Mesenchymal stem cell (in vitro differentiated cells and primary cell): Measurements from ENCODE around the gene WFDC6.

Source experiments
- DNase-seq: peaks from one replicate; pipeline ENCODE4 v3.0.0-alpha.2; 2013
- H2AFZ ChIP-seq: one replicate; pipeline ENCODE4 v1.6.1; 2013; ENCODE audit warnings: low read depth, mild to moderate bottlenecking, control low read depth, inconsistent platforms, low read length, moderate library complexity
- H2AK5ac ChIP-seq: 2 replicates; pipeline ENCODE4 v1.6.1; 2013; ENCODE audit warnings: low read length, moderate library complexity, mild to moderate bottlenecking, inconsistent platforms; ENCODE audit not compliant: severe bottlenecking
- H2BK120ac ChIP-seq: one replicate; pipeline ENCODE4 v1.6.1; 2013; ENCODE audit warnings: low read depth, mild to moderate bottlenecking, inconsistent platforms, low read length, moderate library complexity
- H2BK12ac ChIP-seq, 2 experiments: one replicate each; pipeline ENCODE4 v1.6.1; 2013; ENCODE audit warnings: inconsistent platforms in 2 of 2, low read length in 2 of 2, mild to moderate bottlenecking in 2 of 2, moderate library complexity in 2 of 2, control low read depth in 1 of 2
- H2BK15ac ChIP-seq: one replicate; pipeline ENCODE4 v1.6.1; 2013; ENCODE audit warnings: mild to moderate bottlenecking, low read depth, inconsistent platforms; ENCODE audit not compliant: poor library complexity, severe bottlenecking
- H2BK5ac ChIP-seq: 2 replicates; pipeline ENCODE4 v1.6.1; 2013; ENCODE audit warnings: low read depth, mild to moderate bottlenecking, low read length, control low read depth, inconsistent platforms; ENCODE audit not compliant: poor library complexity, severe bottlenecking
- H3K14ac ChIP-seq, 2 experiments: one replicate each; pipeline ENCODE4 v1.6.1; 2013; ENCODE audit warnings: inconsistent platforms in 2 of 2, low read length in 2 of 2, control low read depth in 1 of 2, mild to moderate bottlenecking in 1 of 2, moderate library complexity in 1 of 2
- H3K18ac ChIP-seq, 2 experiments: one replicate each; pipeline ENCODE4 v1.6.1; 2013; ENCODE audit warnings: inconsistent platforms in 2 of 2, low read length in 2 of 2, control low read depth in 1 of 2, low read depth in 1 of 2, mild to moderate bottlenecking in 1 of 2
- H3K23ac ChIP-seq, 2 experiments: one replicate each; pipeline ENCODE4 v1.6.1; 2013; ENCODE audit warnings: inconsistent platforms in 2 of 2, low read length in 2 of 2, mild to moderate bottlenecking in 2 of 2, moderate library complexity in 2 of 2, control low read depth in 1 of 2
- H3K27ac ChIP-seq: 2 replicates; pipeline ENCODE4 v1.5.1; 2013; ENCODE audit warnings: mild to moderate bottlenecking, moderate library complexity, low read length, control low read depth, inconsistent platforms; ENCODE audit not compliant: poor library complexity, severe bottlenecking
- H3K27me3 ChIP-seq, 2 experiments: 2 replicates each; pipeline versions ENCODE4 v1.6.1 to v1.7.0; 2013; ENCODE audit warnings: low read length in 2 of 2, mild to moderate bottlenecking in 2 of 2, moderate library complexity in 2 of 2, control low read depth in 1 of 2, inconsistent platforms in 1 of 2; ENCODE audit not compliant: control insufficient read depth in 1 of 2, insufficient read depth in 1 of 2
- H3K36me3 ChIP-seq, 2 experiments: 2 replicates each; pipeline versions ENCODE4 v1.6.1 to v1.7.0; 2013; ENCODE audit warnings: low read length in 2 of 2, control low read depth in 1 of 2, inconsistent platforms in 1 of 2, low read depth in 1 of 2, mild to moderate bottlenecking in 1 of 2; ENCODE audit not compliant: insufficient read depth in 2 of 2, control insufficient read depth in 1 of 2
- H3K4ac ChIP-seq, 2 experiments: one replicate each; pipeline ENCODE4 v1.6.1; 2013; ENCODE audit warnings: inconsistent platforms in 2 of 2, low read length in 2 of 2, mild to moderate bottlenecking in 2 of 2, moderate library complexity in 2 of 2, control low read depth in 1 of 2, low read depth in 1 of 2
- H3K4me1 ChIP-seq: 2 replicates; pipeline ENCODE4 v1.6.1; 2013; ENCODE audit warnings: low read depth, low read length, control low read depth; ENCODE audit not compliant: control insufficient read depth, insufficient read depth
- H3K4me2 ChIP-seq: 2 replicates; pipeline ENCODE4 v1.6.1; 2013; ENCODE audit warnings: low read length, mild to moderate bottlenecking, inconsistent platforms; ENCODE audit not compliant: poor library complexity, severe bottlenecking
- H3K4me3 ChIP-seq, 2 experiments: 2 replicates each; pipeline versions ENCODE4 v1.5.1 to v1.7.0; 2013; ENCODE audit warnings: low read length in 2 of 2, mild to moderate bottlenecking in 2 of 2, control low read depth in 1 of 2, low read depth in 1 of 2; ENCODE audit not compliant: insufficient read depth in 1 of 2
- H3K79me1 ChIP-seq: replicated peaks from 2 replicates; pipeline ENCODE4 v1.6.1; 2013; ENCODE audit warnings: mild to moderate bottlenecking, control low read depth, low read length, inconsistent platforms; ENCODE audit not compliant: poor library complexity, severe bottlenecking
- H3K9ac ChIP-seq: 2 replicates; pipeline ENCODE4 v1.7.0; 2013; ENCODE audit warnings: mild to moderate bottlenecking, low read length, moderate library complexity
- H3K9me3 ChIP-seq: 2 replicates; pipeline ENCODE4 v1.7.0; 2013; ENCODE audit warnings: mild to moderate bottlenecking, low read length; ENCODE audit not compliant: control insufficient read depth
- H4K8ac ChIP-seq: one replicate; pipeline ENCODE4 v1.6.1; 2013; ENCODE audit warnings: inconsistent platforms, mild to moderate bottlenecking, low read length, moderate library complexity
- H4K91ac ChIP-seq: one replicate; pipeline ENCODE4 v1.6.1; 2013; ENCODE audit warnings: mild to moderate bottlenecking, low read length, inconsistent platforms
- WGBS: methylation state at CpG from one replicate; pipeline ENCODE4 v1.1.7; 2013; ENCODE audit warnings: mixed read lengths; 5-methylcytosine and 5-hydroxymethylcytosine counted together

The WFDC6 gene

GRCh38 chr20:45510242-45510862 is 28.9 kb downstream of the WFDC6 start:
- Histone ChIP-seq H3K4me1 (no peaks in the 10 kb centered on the region), H3K36me3 (no peaks in the 10 kb centered on the region), H3K4ac (no peak overlapping the region), H3K23ac (no peak overlapping the region), H3K79me1 (no peaks in the 10 kb centered on the region), H3K4me3 (no peak overlapping the region), H2AFZ (no peak overlapping the region), H4K91ac (no peak overlapping the region), H2AK5ac (no peak overlapping the region), H2BK5ac (no peak overlapping the region), H2BK120ac (no peak overlapping the region), H3K14ac (no peak overlapping the region), H3K27ac (no peak overlapping the region), H3K18ac (no peak overlapping the region), H3K4me2 (no peak overlapping the region), H3K9ac (no peak overlapping the region), H2BK15ac (no peak overlapping the region), H2BK12ac (no peak overlapping the region), H4K8ac (no peak overlapping the region), H3K9me3 (no peaks in the 10 kb centered on the region), H3K27me3 (peaks cover 0 to 15% of the 10 kb centered on the region in 2 experiments)
- DNase-seq: peak; percentile 3
- 74% methylated on average over 5 of the region's 5 CpGs for WGBS

DNA sequence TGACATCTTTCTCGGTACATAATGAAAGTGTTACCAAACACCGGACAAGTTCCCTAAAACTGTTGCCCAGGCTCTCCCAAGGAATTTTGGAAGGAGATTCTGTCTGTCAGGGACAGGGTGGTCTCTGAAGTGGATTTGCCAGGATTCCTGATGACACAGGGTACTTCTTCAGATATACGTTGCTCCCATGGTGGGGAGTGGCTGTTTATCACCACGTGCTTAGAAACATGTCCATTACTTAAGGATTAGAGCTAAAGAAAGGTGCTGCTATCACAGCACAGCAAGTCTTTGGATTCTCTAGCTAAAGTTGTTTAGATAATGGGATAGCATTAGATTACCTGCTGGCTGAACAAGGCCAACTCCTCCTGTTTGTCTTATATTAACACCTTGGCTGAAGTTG is 30.2 kb downstream of the WFDC6 start:
- DNase-seq: no peak
- H3K9me3 ChIP-seq: no peaks in the 10 kb centered on the region
- H3K36me3 ChIP-seq: no peaks in the 10 kb centered on the region
- H3K4ac ChIP-seq: no peak overlapping the region
- no peak overlapping the region for H4K91ac ChIP-seq
- no peak overlapping the region for H2BK5ac ChIP-seq
- H2AK5ac ChIP-seq: no peak overlapping the region
- no peak overlapping the region for H3K4me2 ChIP-seq
- H2BK15ac ChIP-seq: no peak overlapping the region
- H3K79me1 ChIP-seq: no peaks in the 10 kb centered on the region
- no peak overlapping the region for H3K9ac ChIP-seq
- no peak overlapping the region for H2BK12ac ChIP-seq
- H3K27ac ChIP-seq: no peak overlapping the region
- H3K14ac ChIP-seq: no peak overlapping the region
- H2AFZ ChIP-seq: no peak overlapping the region
- H4K8ac ChIP-seq: no peak overlapping the region
- no peak overlapping the region for H2BK120ac ChIP-seq
- no peak overlapping the region for H3K4me3 ChIP-seq
- H3K27me3 ChIP-seq: peaks cover 0 to 10% of the 10 kb centered on the region in 2 experiments
- H3K18ac ChIP-seq: no peak overlapping the region
- H3K4me1 ChIP-seq: no peaks in the 10 kb centered on the region
- H3K23ac ChIP-seq: no peak overlapping the region
- 79% methylated on average over 4 of the region's 4 CpGs for WGBS

DNA sequence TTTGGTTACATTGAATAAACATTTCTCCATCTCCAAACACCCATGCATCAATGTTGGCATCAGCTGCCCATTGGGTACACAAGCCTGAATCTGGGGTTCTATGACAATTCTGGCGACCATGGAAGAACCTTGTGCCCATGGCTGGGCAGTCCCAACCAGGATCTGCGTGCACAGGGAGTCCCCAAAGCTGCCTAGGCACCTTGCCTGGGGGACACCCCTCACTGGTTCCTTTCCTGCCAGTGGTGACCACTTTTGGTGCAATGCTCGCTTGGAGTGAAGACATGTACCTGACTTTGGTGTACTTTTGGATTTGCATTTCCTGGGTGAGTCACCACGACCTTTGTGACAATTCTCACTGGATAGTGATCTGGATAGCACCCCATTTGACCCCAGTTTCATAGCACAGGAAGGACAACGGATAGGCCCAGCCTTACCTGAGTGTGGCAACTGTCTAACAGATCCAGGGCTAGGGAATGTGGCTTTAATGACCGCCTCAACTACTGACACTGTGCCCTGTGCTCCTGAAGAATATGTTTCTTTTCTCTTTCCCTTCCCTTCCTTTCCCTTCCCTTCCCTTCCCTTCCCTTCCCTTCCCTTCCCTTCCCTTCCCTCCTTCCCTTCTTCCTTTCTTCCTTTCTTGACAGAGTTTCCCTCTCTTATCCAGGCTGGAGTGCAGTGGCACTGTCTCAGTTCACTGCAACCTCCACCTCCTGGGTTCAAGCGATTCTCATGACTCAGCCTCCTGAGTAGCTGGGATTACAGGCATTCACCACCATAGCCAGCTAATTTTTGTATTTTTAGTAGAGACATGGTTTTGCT is 31.0 kb downstream of the WFDC6 start:
- no peak overlapping the region for H2BK120ac ChIP-seq
- no peaks in the 10 kb centered on the region for H3K9me3 ChIP-seq
- H3K4ac ChIP-seq: no peak overlapping the region
- no peaks in the 10 kb centered on the region for H3K36me3 ChIP-seq
- no peak overlapping the region for H2BK5ac ChIP-seq
- H4K8ac ChIP-seq: no peak overlapping the region
- H3K23ac ChIP-seq: no peak overlapping the region
- H2AFZ ChIP-seq: no peak overlapping the region
- H2BK15ac ChIP-seq: no peak overlapping the region
- DNase-seq: no peak
- no peak overlapping the region for H3K18ac ChIP-seq
- no peak overlapping the region for H3K14ac ChIP-seq
- H3K4me1 ChIP-seq: no peaks in the 10 kb centered on the region
- no peak overlapping the region for H2AK5ac ChIP-seq
- H3K27me3 ChIP-seq: peaks cover 0 to 6% of the 10 kb centered on the region in 2 experiments
- no peak overlapping the region for H2BK12ac ChIP-seq
- H3K27ac ChIP-seq: no peak overlapping the region
- no peak overlapping the region for H4K91ac ChIP-seq
- no peak overlapping the region for H3K4me2 ChIP-seq
- no peak overlapping the region for H3K9ac ChIP-seq
- H3K4me3 ChIP-seq: no peak overlapping the region
- 53% methylated on average over 6 of the region's 7 CpGs for WGBS
- H3K79me1 ChIP-seq: no peaks in the 10 kb centered on the region

DNA sequence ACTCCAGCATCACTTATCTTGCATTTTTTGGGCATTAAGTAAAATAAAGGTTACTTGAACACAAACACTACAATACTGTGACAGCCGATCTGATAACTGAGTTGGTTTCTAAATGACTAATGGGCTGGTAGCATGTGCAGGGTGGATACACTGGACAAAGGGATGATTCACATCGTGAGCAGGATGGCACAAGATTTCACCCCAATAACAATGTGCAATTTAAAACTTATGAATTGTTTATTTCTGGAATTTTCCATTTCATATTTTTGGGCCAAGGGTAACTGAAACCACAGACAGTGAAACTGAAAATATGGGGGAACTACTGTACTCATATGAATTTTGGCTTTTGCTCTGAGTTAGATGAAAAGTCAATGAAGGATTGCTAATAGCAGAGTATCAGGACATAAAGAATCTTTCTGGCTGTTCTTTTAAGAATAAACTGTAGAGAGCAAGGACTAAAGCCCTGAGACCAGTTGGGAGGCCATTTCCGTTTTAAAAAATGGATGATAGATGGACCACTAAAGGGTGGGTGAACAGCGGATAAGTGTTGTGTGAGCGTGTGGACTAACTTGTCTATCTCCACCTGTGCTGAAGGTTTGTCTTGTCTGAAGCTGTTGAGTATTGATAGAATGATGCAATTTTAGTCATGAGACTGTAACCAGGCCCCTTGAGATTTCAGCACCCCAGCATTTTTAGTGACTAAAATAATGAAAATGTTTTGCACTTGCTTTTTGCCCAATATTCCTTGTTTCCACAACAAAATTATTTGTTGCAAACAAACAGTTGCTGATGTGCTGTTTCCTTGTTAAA is 32.1 kb downstream of the WFDC6 start:
- H3K9ac ChIP-seq: no peak overlapping the region
- H3K4me2 ChIP-seq: no peak overlapping the region
- H3K27me3 ChIP-seq: peaks cover 0 to 6% of the 10 kb centered on the region in 2 experiments
- no peak overlapping the region for H3K18ac ChIP-seq
- no peak overlapping the region for H2BK12ac ChIP-seq
- no peaks in the 10 kb centered on the region for H3K9me3 ChIP-seq
- 90% methylated on average over 3 of the region's 5 CpGs for whole genome bisulfite sequencing
- no peak overlapping the region for H2BK5ac ChIP-seq
- H2BK120ac ChIP-seq: no peak overlapping the region
- H4K91ac ChIP-seq: no peak overlapping the region
- no peak for DNase-seq
- H3K14ac ChIP-seq: no peak overlapping the region
- no peak overlapping the region for H3K23ac ChIP-seq
- no peak overlapping the region for H2BK15ac ChIP-seq
- H2AK5ac ChIP-seq: no peak overlapping the region
- H3K4me3 ChIP-seq: no peak overlapping the region
- no peak overlapping the region for H4K8ac ChIP-seq
- no peaks in the 10 kb centered on the region for H3K79me1 ChIP-seq
- H3K4me1 ChIP-seq: no peaks in the 10 kb centered on the region
- H3K4ac ChIP-seq: no peak overlapping the region
- no peaks in the 10 kb centered on the region for H3K36me3 ChIP-seq
- H3K27ac ChIP-seq: no peak overlapping the region
- H2AFZ ChIP-seq: no peak overlapping the region
